Large intestine (tissue), 3 donors: ENCODE results near the gene CDSN. TPM values are rescaled to one million over a fixed set of nuclear protein-coding genes. Genes with fewer than 3 reads are reported as not detected.

Experiments
- DNase-seq, 2 donors: peaks; one replicate each; pipeline versions ENCODE4 v3.0.0 to v3.0.0-alpha.2; 2013
- H3K27ac ChIP-seq: one replicate; pipeline ENCODE4 v1.5.1; 2013; ENCODE audit warnings: low read length
- H3K27me3 ChIP-seq: 2 replicates; pipeline ENCODE4 v1.6.1; 2013; ENCODE audit warnings: low read length; ENCODE audit not compliant: control insufficient read depth, insufficient read depth
- H3K36me3 ChIP-seq: 2 replicates; pipeline ENCODE4 v1.6.1; 2013; ENCODE audit warnings: low read length; ENCODE audit not compliant: control insufficient read depth, insufficient read depth
- H3K4me1 ChIP-seq: one replicate; pipeline ENCODE4 v1.6.1; 2013; ENCODE audit warnings: low read length; ENCODE audit not compliant: control insufficient read depth, insufficient read depth
- H3K4me3 ChIP-seq: one replicate; pipeline ENCODE4 v1.5.1; 2013; ENCODE audit warnings: low read length
- H3K9me3 ChIP-seq: one replicate; pipeline ENCODE4 v1.6.1; 2013; ENCODE audit warnings: mild to moderate bottlenecking, low read depth, low read length, moderate library complexity; ENCODE audit not compliant: control insufficient read depth
- WGBS: methylation state at CpG from one replicate; pipeline ENCODE4 v1.1.5; 2013; ENCODE audit warnings: low lambda C conversion rate; ENCODE audit not compliant: insufficient coverage; 5-methylcytosine and 5-hydroxymethylcytosine counted together
- polyA plus RNA-seq: library from polyadenylated mRNA; unstranded; fragments of 120-200 nt; gene quantifications from one replicate; pipeline ENCODE4 v1.2.1, GENCODE V29; 2013

CDSN gene
- polyA plus RNA-seq, 1 donor, result not detected

- peak overlapping the region; percentile 63 for H3K4me3 ChIP-seq
- peaks cover 12% of the 10 kb centered on the region for H3K4me1 ChIP-seq
- H3K27ac ChIP-seq, result no peak overlapping the region
- DNase-seq, result peak in 1 of 2 donors; percentile 14
- 0% methylated on average over 1 of the region's 35 CpGs for WGBS
- H3K27me3 ChIP-seq, result no peaks in the 10 kb centered on the region
- peaks cover 9% of the 10 kb centered on the region for H3K36me3 ChIP-seq
- H3K9me3 ChIP-seq, result no peaks in the 10 kb centered on the region
Observed at GRCh38 chr6:31158863-31159855, 38.9 kb upstream of the CDSN start.

- peaks cover 12% of the 10 kb centered on the region for H3K4me1 ChIP-seq
- H3K9me3 ChIP-seq, result no peaks in the 10 kb centered on the region
- H3K4me3 ChIP-seq, result peak within 1 kb of the TSS; percentile 63
- H3K27ac ChIP-seq, result peak within 1 kb of the TSS; percentile 29
- WGBS, result 0% methylated on average over 4 of the region's 65 CpGs
- peaks cover 12% of the 10 kb centered on the region for H3K36me3 ChIP-seq
- H3K27me3 ChIP-seq, result no peaks in the 10 kb centered on the region
- DNase-seq, result peak; percentile 98
Observed at GRCh38 chr6:31158140-31158862, 38.1 kb upstream of the CDSN start, which contains the start of gene TCF19. Gene TCF19 (plus strand): TSS chr6:31158589. CDS start chr6:31159470, 881 bp downstream.

GRCh38 chr6:31157513-31158139 is 37.4 kb upstream of the CDSN start, which contains the start of gene CCHCR1:
Gene CCHCR1 (minus strand): TSS chr6:31157802. CDS start chr6:31157600, 202 bp downstream.
- H3K4me1 ChIP-seq, result peaks cover 12% of the 10 kb centered on the region
- no peaks in the 10 kb centered on the region for H3K9me3 ChIP-seq
- peaks cover 12% of the 10 kb centered on the region for H3K36me3 ChIP-seq
- DNase-seq, result no peak
- H3K27ac ChIP-seq, result peak within 1 kb of the TSS; percentile 29
- H3K4me3 ChIP-seq, result peak within 1 kb of the TSS; percentile 63
- no CpG with 5 or more reads among the region's 14 CpGs for WGBS
- no peaks in the 10 kb centered on the region for H3K27me3 ChIP-seq

- Histone ChIP-seq H3K27me3 (no peaks in the 10 kb centered on the region), H3K36me3 (peaks cover 12% of the 10 kb centered on the region), H3K27ac (no peak overlapping the region), H3K9me3 (no peaks in the 10 kb centered on the region), H3K4me3 (no peak overlapping the region), H3K4me1 (peaks cover 12% of the 10 kb centered on the region)
- WGBS, result no CpG with 5 or more reads among the region's 7 CpGs
- DNase-seq, result no peak
Observed at GRCh38 chr6:31156641-31157040, 36.4 kb upstream of the CDSN start.

GRCh38 chr6:31154436-31154835 is 34.2 kb upstream of the CDSN start:
- peaks cover 11% of the 10 kb centered on the region for H3K4me1 ChIP-seq
- WGBS, result no CpG with 5 or more reads among the region's 15 CpGs
- H3K27me3 ChIP-seq, result no peaks in the 10 kb centered on the region
- H3K4me3 ChIP-seq, result no peak overlapping the region
- no peak for DNase-seq
- no peaks in the 10 kb centered on the region for H3K9me3 ChIP-seq
- no peak overlapping the region for H3K27ac ChIP-seq
- H3K36me3 ChIP-seq, result peaks cover 17% of the 10 kb centered on the region

GRCh38 chr6:31152781-31153180 is 32.5 kb upstream of the CDSN start:
- no peaks in the 10 kb centered on the region for H3K9me3 ChIP-seq
- no peak overlapping the region for H3K27ac ChIP-seq
- no peaks in the 10 kb centered on the region for H3K27me3 ChIP-seq
- no CpG with 5 or more reads among the region's 7 CpGs for WGBS
- DNase-seq, result no peak
- H3K4me3 ChIP-seq, result no peak overlapping the region
- H3K4me1 ChIP-seq, result peaks cover 5% of the 10 kb centered on the region
- peaks cover 23% of the 10 kb centered on the region for H3K36me3 ChIP-seq

- Histone ChIP-seq H3K9me3 (no peaks in the 10 kb centered on the region), H3K4me1 (no peaks in the 10 kb centered on the region), H3K36me3 (peaks cover 22% of the 10 kb centered on the region), H3K27ac (no peak overlapping the region), H3K4me3 (no peak overlapping the region), H3K27me3 (no peaks in the 10 kb centered on the region)
- 80% methylated on average over 2 of the region's 6 CpGs for WGBS
- no peak for DNase-seq
Observed at GRCh38 chr6:31149827-31150447, 29.7 kb upstream of the CDSN start.

- Histone ChIP-seq H3K4me3 (no peak overlapping the region), H3K4me1 (no peaks in the 10 kb centered on the region), H3K27me3 (no peaks in the 10 kb centered on the region), H3K36me3 (peaks cover 28% of the 10 kb centered on the region), H3K9me3 (no peaks in the 10 kb centered on the region), H3K27ac (no peak overlapping the region)
- DNase-seq, result no peak
- WGBS, result 100% methylated on average over 1 of the region's 10 CpGs
Observed at GRCh38 chr6:31145386-31145785, 25.1 kb upstream of the CDSN start.

GRCh38 chr6:31144970-31145340 is 24.7 kb upstream of the CDSN start:
- Histone ChIP-seq H3K27ac (no peak overlapping the region), H3K4me1 (no peaks in the 10 kb centered on the region), H3K4me3 (no peak overlapping the region), H3K9me3 (no peaks in the 10 kb centered on the region), H3K27me3 (no peaks in the 10 kb centered on the region), H3K36me3 (peaks cover 26% of the 10 kb centered on the region)
- no peak for DNase-seq
- no CpG with 5 or more reads among the region's 11 CpGs for WGBS
